GM21515 (cell line): ENCODE measurements around the gene UGT3A1.
"Not testable (repeated sequence)": the region's sequence is repeated elsewhere in the genome, so short reads cannot be mapped to it uniquely, and the experiment has no call there.

ENCODE experiments used
- ATAC-seq: cut with Tn5 transposase; IDR thresholded peaks from one replicate; pipeline ENCODE4 v1.9.1; 2021; ENCODE audit not compliant: unreplicated experiment

Gene UGT3A1, protein sequence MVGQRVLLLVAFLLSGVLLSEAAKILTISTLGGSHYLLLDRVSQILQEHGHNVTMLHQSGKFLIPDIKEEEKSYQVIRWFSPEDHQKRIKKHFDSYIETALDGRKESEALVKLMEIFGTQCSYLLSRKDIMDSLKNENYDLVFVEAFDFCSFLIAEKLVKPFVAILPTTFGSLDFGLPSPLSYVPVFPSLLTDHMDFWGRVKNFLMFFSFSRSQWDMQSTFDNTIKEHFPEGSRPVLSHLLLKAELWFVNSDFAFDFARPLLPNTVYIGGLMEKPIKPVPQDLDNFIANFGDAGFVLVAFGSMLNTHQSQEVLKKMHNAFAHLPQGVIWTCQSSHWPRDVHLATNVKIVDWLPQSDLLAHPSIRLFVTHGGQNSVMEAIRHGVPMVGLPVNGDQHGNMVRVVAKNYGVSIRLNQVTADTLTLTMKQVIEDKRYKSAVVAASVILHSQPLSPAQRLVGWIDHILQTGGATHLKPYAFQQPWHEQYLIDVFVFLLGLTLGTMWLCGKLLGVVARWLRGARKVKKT

DNA sequence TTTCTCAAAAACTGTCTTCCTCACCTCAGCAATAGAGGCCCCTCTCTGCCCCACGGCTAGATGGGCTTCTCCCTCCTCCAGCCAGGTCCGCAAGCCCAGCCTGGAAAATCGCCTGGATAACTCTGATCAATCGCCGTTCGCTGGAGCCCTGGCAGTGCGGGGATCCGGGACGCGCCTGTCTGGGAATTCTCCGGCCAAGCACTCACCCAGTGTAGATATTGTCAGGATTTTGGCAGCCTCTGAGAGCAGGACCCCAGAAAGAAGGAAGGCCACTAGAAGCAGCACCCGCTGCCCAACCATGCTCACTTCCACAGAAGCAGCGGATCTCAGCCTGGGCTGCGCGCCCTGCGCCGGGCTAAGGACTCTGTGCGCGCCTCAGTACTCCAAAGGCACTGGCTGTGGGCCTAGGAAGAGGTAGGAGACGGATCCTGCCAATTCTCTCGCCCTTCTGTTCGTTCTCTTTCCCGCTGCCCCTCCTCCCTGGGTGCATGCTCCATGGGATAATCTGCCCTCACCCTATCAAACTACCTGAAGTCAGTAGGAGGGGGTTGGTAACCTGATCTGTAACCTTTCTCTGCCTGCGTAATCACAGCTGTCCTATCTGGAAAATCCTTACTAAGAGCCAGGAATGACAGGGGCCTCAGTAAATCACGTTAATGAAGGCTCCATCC lies at the start of gene UGT3A1:
UGT3A1 (minus strand) TSS at position 450 of the 671 bp plus-strand sequence; CDS start at position 300, 150 bp downstream.
- ATAC-seq = no peak

DNA sequence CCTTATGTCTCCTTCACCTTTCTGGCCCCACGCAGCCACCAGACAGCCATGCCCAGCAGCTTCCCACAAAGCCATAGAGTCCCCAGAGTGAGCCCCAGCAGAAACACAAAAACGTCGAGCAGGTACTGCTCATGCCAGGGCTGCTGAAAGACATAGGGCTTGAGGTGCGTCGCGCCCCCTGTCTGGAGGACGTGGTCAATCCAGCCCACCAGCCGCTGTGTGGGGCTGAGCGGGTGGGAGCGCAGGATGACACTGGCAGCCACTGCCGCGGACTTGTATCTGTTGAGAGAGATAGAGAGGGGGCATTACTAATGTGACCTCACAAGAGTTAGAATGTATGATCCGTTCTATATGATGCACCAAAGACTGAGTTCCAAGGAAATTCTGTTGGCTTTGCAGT lies 44.5 kb upstream of the UGT3A1 start:
- no peak for ATAC-seq

- ATAC-seq = not testable (repeated sequence)
Measured at GRCh38 chr5:36034536-36035134, 43.4 kb upstream of the UGT3A1 start.

- no peak for ATAC-seq
Measured at GRCh38 chr5:36033486-36033885, 42.3 kb upstream of the UGT3A1 start.

- ATAC-seq = no peak
Measured at GRCh38 chr5:36033047-36033446, 41.9 kb upstream of the UGT3A1 start.

GRCh38 chr5:36031223-36031622 lies 40.0 kb upstream of the UGT3A1 start:
- no peak for ATAC-seq

DNA sequence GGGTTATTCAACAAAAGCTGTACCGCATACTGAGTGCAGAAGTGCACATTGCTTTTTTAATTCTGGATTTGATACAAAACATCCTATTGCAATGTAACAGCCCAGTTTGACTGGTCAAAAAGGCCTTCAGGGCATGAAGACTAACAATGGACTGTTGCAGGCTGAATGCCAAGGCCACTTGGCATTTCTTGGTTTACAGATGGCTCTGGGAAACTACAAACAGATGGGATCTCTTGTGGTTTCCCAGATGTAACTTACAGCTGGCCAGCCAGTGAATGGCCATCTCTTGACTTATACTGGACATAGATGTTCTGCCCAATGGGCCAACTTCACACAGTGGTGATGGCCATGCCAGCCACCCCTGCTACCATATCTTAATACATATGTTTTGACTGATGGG lies 38.7 kb upstream of the UGT3A1 start:
- ATAC-seq = no peak

DNA sequence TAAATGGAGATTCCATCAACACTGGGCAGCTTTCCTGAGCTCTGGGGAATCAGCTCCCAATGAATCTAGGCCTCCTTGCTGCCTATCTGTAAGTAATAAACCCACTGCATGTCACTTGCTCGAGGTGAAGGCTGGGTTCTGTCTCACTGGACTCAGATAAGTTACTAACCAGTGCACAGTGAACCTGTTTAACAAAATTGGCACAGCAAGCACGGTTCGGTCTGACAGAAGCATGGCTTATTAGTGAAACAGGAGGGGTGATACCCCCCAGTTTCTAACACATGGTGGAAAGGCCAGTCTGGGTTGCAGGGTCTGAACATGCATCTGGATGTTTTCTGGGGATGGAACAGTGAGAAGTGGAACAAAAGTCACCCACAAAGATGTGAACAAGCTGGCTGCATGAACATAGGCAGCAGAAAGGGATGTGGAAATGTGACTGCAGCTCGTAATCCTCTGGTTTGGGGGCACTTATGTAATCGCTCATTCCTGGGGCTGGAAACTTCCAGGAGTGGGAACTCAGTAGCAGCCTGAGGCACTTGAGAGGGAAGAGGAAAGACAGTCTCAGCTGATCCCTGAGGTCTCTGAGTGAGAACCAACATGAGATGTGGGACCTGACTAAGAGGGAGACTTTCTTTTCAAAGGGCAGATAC lies 37.8 kb upstream of the UGT3A1 start:
- ATAC-seq = no peak

- no peak for ATAC-seq
Measured at GRCh38 chr5:36027711-36028110, 36.5 kb upstream of the UGT3A1 start.

GRCh38 chr5:36026706-36027465 lies 35.7 kb upstream of the UGT3A1 start:
- no peak for ATAC-seq

DNA sequence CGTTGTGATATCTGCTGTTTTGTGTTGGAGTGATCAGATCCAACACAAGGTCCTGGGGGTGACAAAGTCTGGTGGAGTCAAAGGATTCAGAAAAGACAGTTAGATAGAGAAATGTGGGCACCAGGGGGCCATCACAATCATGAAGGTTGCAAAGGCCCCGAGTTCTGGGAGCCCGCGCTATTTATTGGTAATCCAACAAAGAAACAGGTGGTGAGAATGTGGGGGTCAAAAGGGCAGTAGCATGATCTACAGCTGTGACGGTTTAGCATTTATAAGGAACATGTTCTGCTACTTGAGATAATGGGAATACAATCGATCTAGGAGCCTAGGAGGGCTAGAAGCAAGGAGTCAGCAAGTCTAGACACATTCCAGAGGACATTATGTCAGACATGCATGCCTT lies 31.1 kb upstream of the UGT3A1 start:
- not testable (repeated sequence) for ATAC-seq

DNA sequence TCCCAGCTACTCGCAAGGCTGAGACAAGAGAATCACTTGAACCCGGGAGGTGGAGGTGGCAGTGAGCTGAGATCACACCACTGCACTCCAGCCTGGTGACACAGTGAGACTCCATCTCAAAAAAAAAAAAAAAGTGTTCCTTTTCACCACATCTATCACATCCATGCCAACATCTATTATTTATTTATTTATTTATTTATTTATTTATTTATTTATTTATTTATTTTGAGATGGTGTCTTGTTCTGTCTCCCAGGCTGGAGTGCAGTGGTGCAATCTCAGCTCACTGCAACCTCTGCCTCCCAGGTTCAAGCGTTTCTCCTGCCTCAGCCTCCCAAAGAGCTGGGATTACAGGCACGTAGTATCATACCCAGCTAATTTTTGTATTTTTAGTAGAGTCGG lies 28.4 kb upstream of the UGT3A1 start:
- ATAC-seq = not testable (repeated sequence)

GRCh38 chr5:36017622-36018021 lies 26.4 kb upstream of the UGT3A1 start:
- ATAC-seq = no peak

DNA sequence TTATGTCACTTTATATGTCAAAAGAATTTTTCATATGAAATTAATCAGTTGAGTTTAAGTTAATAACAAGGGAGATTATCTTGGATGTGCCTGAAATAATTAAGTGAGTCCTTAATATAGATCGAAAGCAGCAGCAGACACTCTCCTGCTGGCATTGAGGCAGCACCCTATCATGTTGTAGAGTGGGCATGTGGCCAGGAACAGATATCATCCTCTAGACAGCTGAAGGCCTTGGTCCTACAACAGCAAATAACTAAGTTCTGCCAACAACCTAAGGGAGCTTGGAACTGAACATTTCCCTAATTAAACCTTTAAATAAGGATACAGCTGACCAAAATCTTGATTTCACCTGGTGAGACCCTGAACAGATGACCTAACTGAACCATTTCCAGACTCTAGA lies 25.8 kb upstream of the UGT3A1 start:
- ATAC-seq = no peak

GRCh38 chr5:36013182-36013581 lies 22.0 kb upstream of the UGT3A1 start:
- ATAC-seq = no peak

DNA sequence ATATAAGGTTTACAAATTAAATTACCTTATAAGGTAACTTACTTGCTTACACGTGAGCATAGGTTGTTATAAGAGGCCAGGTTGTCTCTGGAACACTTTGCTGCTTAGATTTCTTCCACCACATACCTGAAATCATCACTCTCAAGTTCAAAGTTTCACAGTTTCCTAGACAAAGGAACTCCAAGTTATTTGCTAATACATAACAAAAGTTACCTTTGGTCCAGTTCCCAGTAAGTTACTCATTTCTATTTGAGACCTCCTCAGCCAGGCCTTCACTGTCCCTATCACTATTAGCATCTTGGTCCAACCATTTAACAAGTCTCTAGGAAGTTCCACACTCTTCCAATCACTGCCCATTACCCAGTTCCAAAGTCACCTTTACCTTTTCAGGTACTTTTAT lies 18.5 kb upstream of the UGT3A1 start:
- ATAC-seq = no peak

DNA sequence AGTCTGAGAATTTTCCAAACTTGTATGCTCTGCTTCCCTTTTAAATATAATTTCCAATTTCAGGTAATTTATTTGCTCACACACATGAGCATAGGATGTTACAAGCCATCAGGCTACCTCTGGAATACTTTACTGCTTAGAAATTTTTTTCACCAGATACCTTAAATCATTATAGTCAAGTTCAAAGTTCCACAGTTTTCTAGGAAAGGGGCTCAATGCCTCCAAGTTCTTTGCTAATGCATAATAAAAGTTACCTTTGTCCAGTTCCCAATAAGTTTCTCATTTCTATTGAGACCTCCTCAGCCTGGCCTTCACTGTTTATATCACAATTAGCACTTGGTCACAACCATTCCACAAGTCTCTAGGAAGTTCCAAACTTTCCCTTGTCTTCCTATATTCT lies 16.2 kb upstream of the UGT3A1 start:
- ATAC-seq = no peak

DNA sequence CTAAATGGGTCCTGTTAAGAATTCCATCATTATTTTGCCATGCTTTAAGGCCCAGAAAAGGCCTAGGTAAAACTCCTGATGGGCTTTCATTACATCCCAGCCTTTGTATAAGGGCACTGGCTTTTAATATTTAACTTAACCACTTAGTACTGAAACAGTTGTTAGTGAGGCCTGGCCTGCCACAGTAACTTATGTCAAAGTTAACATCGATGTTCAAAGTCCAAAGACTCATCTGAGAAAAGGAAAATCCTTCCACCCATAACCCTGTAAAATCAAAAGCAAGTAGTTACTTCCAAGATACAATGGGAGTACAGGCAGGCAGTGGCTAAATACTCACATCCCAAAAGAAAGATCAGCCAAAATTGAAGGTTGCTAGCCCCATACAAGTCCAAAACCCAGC lies 15.0 kb upstream of the UGT3A1 start:
- ATAC-seq = no peak

DNA sequence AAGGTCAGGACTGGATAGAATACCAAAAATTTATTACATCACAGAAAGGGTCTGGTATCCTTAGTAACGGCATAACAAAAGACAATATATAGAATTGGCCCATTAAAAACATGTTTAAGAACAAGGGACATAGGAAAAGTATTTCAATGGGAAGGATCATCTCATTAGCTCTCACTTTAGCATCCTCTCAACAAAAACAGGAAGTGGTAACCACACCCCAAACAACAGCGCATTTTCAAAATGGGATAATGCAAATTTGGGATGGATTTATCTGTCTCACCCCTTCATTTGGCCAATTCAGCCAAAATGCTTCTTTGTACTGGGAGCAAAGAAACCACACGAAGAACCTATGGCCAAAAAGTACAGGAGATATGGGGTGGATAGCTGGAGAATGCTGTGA lies 9.8 kb upstream of the UGT3A1 start:
- no peak for ATAC-seq

- no peak for ATAC-seq
Measured at GRCh38 chr5:35999547-35999946, 8.4 kb upstream of the UGT3A1 start.

DNA sequence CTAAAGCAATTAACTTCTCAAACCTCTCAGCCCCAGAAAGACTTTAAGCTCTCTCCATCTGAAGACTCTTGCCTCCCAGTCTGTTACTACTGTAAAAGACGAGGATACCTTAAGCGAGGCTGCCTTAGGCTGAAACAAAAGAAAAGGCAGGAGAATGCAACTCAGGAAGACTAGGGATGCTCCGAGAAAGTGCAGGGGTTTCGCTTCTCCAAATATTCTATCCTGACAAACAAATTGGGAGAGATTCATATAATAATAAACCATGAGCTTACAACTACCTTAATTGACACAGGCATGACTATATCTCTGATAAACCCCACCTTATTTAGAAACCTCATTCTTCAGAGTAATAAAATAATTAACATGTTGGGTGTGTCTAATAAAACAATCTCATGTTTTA lies 4.9 kb upstream of the UGT3A1 start:
- ATAC-seq = no peak
